ENCODE measurements around the gene ZNF593OS.

GRCh38 chr1:26142159-26142558 lies 29.5 kb downstream of the ZNF593OS start:
- TF ChIP-seq CTCF (IDR thresholded peaks at IDR 0.05; ENCODE audit: extremely low read depth in 1 of 2, insufficient read depth in 1 of 2, low read depth in 1 of 2, low read length in 2 of 2) (no peak), POLR2AphosphoS5 (IDR thresholded peaks at IDR 0.05; ENCODE audit: insufficient read depth, low read depth, low read length) (no peak), POLR2A (IDR thresholded peaks at IDR 0.05; ENCODE audit: low read depth, low read length) (no peak), EZH2 (IDR thresholded peaks at IDR 0.05; ENCODE audit: borderline replicate concordance, low read depth, low read length, severe bottlenecking) (no peak), FOS (IDR thresholded peaks at IDR 0.05; ENCODE audit: borderline replicate concordance, insufficient read depth, low read length) (no peak)

All from endothelial cell of umbilical vein (primary cell).